ENCODE data around the gene NUDT22. TPM values are rescaled to one million over a fixed set of nuclear protein-coding genes. Genes with fewer than 3 reads are reported as not detected.

The NUDT22 gene
- total and polyA plus RNA-seq, 2 of the 8 experiments (the other 6 are each of a cell fraction or from before 2014, with no cell fraction given) = 43.4 to 69.0 TPM

- POLR2A ChIA-PET (ENCODE audit: partially characterized antibody) = interaction anchor here (0.6 to 9.5 kb wide), 6 partner anchors 9 to 33 kb away, joined by 3 to 79 read pairs (median 4); partner anchors contain the start of gene PLCB3
- no peaks in the 10 kb centered on the region for H3K9me3 ChIP-seq (ENCODE audit: insufficient read depth in 2 of 2, low read depth in 1 of 2, low read length in 1 of 2)
- no peak overlapping the region for H3K56ac ChIP-seq (replicated peaks; ENCODE audit: insufficient read length, low read depth, low read length)
- H2BK12ac ChIP-seq (ENCODE audit: low read depth, low read length) = no peak overlapping the region
- H3K27ac ChIP-seq (ENCODE audit: low read depth, low read length) = no peak overlapping the region
- no peak overlapping the region for H3K9ac ChIP-seq (replicated peaks in 1 of 4; ENCODE audit: extremely low read depth in 1 of 4, low read depth in 3 of 4, low read length in 3 of 4)
- H3K18ac ChIP-seq (ENCODE audit: extremely low read depth, low read length) = no peak overlapping the region
- no peak overlapping the region for H3K14ac ChIP-seq (ENCODE audit: insufficient read length)
- no peaks in the 10 kb centered on the region for H3K79me2 ChIP-seq (ENCODE audit: control insufficient read depth in 1 of 2, insufficient read depth in 2 of 2, low read length in 2 of 2)
- no peak overlapping the region for H4K91ac ChIP-seq (replicated peaks; ENCODE audit: insufficient read length, low read length)
- H3K36me3 ChIP-seq (ENCODE audit: control insufficient read depth in 2 of 4, insufficient read depth in 4 of 4, low read length in 3 of 4) = no peaks in the 10 kb centered on the region; a peak in 1 of 8 replicates
- no peak overlapping the region for H2BK120ac ChIP-seq (replicated peaks; ENCODE audit: low read depth, low read length)
- H2AFZ ChIP-seq (ENCODE audit: low read length) = no peak overlapping the region
- no peak overlapping the region for H2AK5ac ChIP-seq (ENCODE audit: low read depth, low read length)
- CTCF ChIA-PET (ENCODE audit: partially characterized antibody) = interaction anchor here (0.7 to 13.7 kb wide), 9 partner anchors 9 to 78 kb away, joined by 3 to 168 read pairs (median 5); partner anchors contain the start of genes CATSPERZ, ESRRA and FERMT3
- H3K4me2 ChIP-seq (ENCODE audit: insufficient read depth in 1 of 2, low read depth in 2 of 2, low read length in 2 of 2) = no peak overlapping the region
- no peaks in the 10 kb centered on the region for H3K23me2 ChIP-seq (ENCODE audit: low read depth, low read length)
- DNase-seq (ENCODE audit: low read depth in 1 of 2, low spot score in 2 of 2) (no peak), FAIRE-seq (no peak)
- no peaks in the 10 kb centered on the region; the same call in 1 of the 2 replicates for H3K79me1 ChIP-seq (ENCODE audit: low read depth, low read length)
- peaks cover 0 to 5% (median under 1%) of the 10 kb centered on the region in 4 experiments; a peak in 1 of 7 replicates for H3K4me1 ChIP-seq (replicated peaks in 1 of 4; ENCODE audit: control insufficient read depth in 3 of 4, insufficient read depth in 4 of 4, low read length in 3 of 4)
- no peak overlapping the region for H3K4ac ChIP-seq (replicated peaks; ENCODE audit: insufficient read length, low read depth, low read length)
- 94% methylated on average over 8 of the region's 8 CpGs; no CpG with 5 or more reads in 1 of the 2 experiments for WGBS, 2 experiments (ENCODE audit: extremely low coverage in 1 of 2, insufficient coverage in 1 of 2, insufficient read length in 1 of 2, insufficient replicate concordance in 2 of 2, low coverage in 1 of 2, low lambda C conversion rate in 2 of 2, missing lambda C conversion rate in 1 of 2)
- H3K4me3 ChIP-seq (ENCODE audit: extremely low read depth in 1 of 4, insufficient read depth in 2 of 4, low read depth in 3 of 4, low read length in 4 of 4) = no peak overlapping the region
- no peaks in the 10 kb centered on the region for H3K27me3 ChIP-seq (replicated peaks in 1 of 4; ENCODE audit: control insufficient read depth in 3 of 4, extremely low read depth in 1 of 4, insufficient read depth in 3 of 4, low read length in 3 of 4)
- H4K20me1 ChIP-seq (replicated peaks in 1 of 2; ENCODE audit: control insufficient read depth in 1 of 2, insufficient read depth in 2 of 2, low read length in 2 of 2) = no peaks in the 10 kb centered on the region
- H2BK15ac ChIP-seq (ENCODE audit: low read length) = no peak overlapping the region
- H4K8ac ChIP-seq (ENCODE audit: extremely low read depth, insufficient read depth, low read length) = no peak overlapping the region
- no peak overlapping the region for H3K23ac ChIP-seq (ENCODE audit: insufficient read length)
- no peak overlapping the region for H2BK20ac ChIP-seq (ENCODE audit: low read length)
- H2BK5ac ChIP-seq (ENCODE audit: low read depth, low read length) = no peak overlapping the region
- no peak overlapping the region for H4K5ac ChIP-seq (ENCODE audit: insufficient read length, low read depth, low read length)
- no peak for TF ChIP-seq CHD2 (IDR thresholded peaks at IDR 0.05; ENCODE audit: low read length)
- no peak for TF ChIP-seq CTBP2 (IDR thresholded peaks at IDR 0.05; ENCODE audit: borderline replicate concordance, insufficient read depth, insufficient read length, low read length)
- no peak for TF ChIP-seq SIX5 (IDR thresholded peaks at IDR 0.05; ENCODE audit: low read depth, low read length)
- no peak for TF ChIP-seq EZH2 (IDR thresholded peaks at IDR 0.05; ENCODE audit: low read depth, low read length, severe bottlenecking)
- no peak for TF ChIP-seq JUND (IDR thresholded peaks at IDR 0.05; ENCODE audit: low read length)
- TF ChIP-seq TAF1 (IDR thresholded peaks at IDR 0.05; ENCODE audit: low read depth, low read length) = no peak
- TF ChIP-seq GABPA (IDR thresholded peaks at IDR 0.05; ENCODE audit: borderline replicate concordance, insufficient read depth, low read length) = no peak
- no peak for TF ChIP-seq SIN3A (conservative IDR thresholded peaks at IDR 0.05 in 1 of 2, IDR thresholded peaks at IDR 0.05 in 1 of 2; ENCODE audit: low read depth in 1 of 2, low read length in 2 of 2)
- no peak for TF ChIP-seq BCL11A (IDR thresholded peaks at IDR 0.05; ENCODE audit: low read depth in 2 of 2, low read length in 2 of 2)
- no peak for TF ChIP-seq SP2 (IDR thresholded peaks at IDR 0.05; ENCODE audit: low read length)
- TF ChIP-seq MAFK (IDR thresholded peaks at IDR 0.05; ENCODE audit: low read depth, low read length) = no peak
- TF ChIP-seq SUZ12 (IDR thresholded peaks at IDR 0.05; ENCODE audit: low read length) = no peak
- TF ChIP-seq KDM5A (IDR thresholded peaks at IDR 0.05; ENCODE audit: low read length) = no peak
Measured at GRCh38 chr11:64278576-64279190, 52.6 kb downstream of the NUDT22 start.

Measured in H1 (cell line).